Measurements from ENCODE around the gene PGC. TPM values are rescaled to one million over a fixed set of nuclear protein-coding genes. Genes with fewer than 3 reads are reported as not detected.
A peak's percentile ranks its signal among the peaks of the same experiment; 100 is the strongest.

Gene PGC
- total RNA-seq, 2 experiments from 2014 or later: not detected

- ATAC-seq (no peak), DNase-seq (no peak)
- Mint-ChIP-seq H3K9me3 (ENCODE audit: low read depth) (no peaks in the 10 kb centered on the region), H3K36me3 (ENCODE audit: low read depth) (no peaks in the 10 kb centered on the region), H3K27ac (no peak overlapping the region), H3K4me3 (no peak overlapping the region), H3K4me1 (no peaks in the 10 kb centered on the region), H3K27me3 (no peaks in the 10 kb centered on the region)
- intact Hi-C loops (cut with DNase I, micrococcal nuclease): no loop called here
- POLR2A ChIA-PET: no interaction called here
- CTCF ChIA-PET: no interaction called here
These were observed 3.6 kb downstream of the PGC start for GRCh38 chr6:41743406-41744235.

- no peak for ATAC-seq
- Mint-ChIP-seq H3K9me3 (ENCODE audit: low read depth) (no peaks in the 10 kb centered on the region), H3K27me3 (no peaks in the 10 kb centered on the region), H3K4me1 (no peaks in the 10 kb centered on the region), H3K27ac (no peak overlapping the region), H3K4me3 (no peak overlapping the region), H3K36me3 (ENCODE audit: low read depth) (no peaks in the 10 kb centered on the region)
- CTCF ChIA-PET: interaction anchor here (0.7 kb wide), 1 partner anchor 140 kb away, joined by 4 read pairs; no protein-coding TSS in a partner anchor
- no peak for DNase-seq
- POLR2A ChIA-PET: no interaction called here
- intact Hi-C loops (cut with DNase I, micrococcal nuclease): no loop called here
These were observed 5.3 kb downstream of the PGC start for GRCh38 chr6:41741625-41742490.

- POLR2A ChIA-PET: no interaction called here
- Mint-ChIP-seq H3K4me3 (no peak overlapping the region), H3K27ac (no peak overlapping the region), H3K9me3 (ENCODE audit: low read depth) (no peaks in the 10 kb centered on the region), H3K36me3 (ENCODE audit: low read depth) (no peaks in the 10 kb centered on the region), H3K4me1 (peaks cover 4% of the 10 kb centered on the region), H3K27me3 (no peaks in the 10 kb centered on the region)
- CTCF ChIA-PET: interaction anchor here (0.5 to 0.7 kb wide), 2 partner anchors 10 to 138 kb away, joined by 3 to 4 read pairs; no protein-coding TSS in a partner anchor
- ATAC-seq: no peak
- intact Hi-C loops (cut with DNase I, micrococcal nuclease): no loop called here
- DNase-seq: no peak
These were observed 6.6 kb downstream of the PGC start for GRCh38 chr6:41740366-41741162.

- DNase-seq (no peak), ATAC-seq (no peak)
- H3K27ac Mint-ChIP-seq: no peak overlapping the region
- no peak overlapping the region for H3K4me3 Mint-ChIP-seq
- intact Hi-C loops (cut with DNase I, micrococcal nuclease): no loop called here
- H3K27me3 Mint-ChIP-seq: no peaks in the 10 kb centered on the region
- H3K9me3 Mint-ChIP-seq (ENCODE audit: low read depth): no peaks in the 10 kb centered on the region
- H3K36me3 Mint-ChIP-seq (ENCODE audit: low read depth): no peaks in the 10 kb centered on the region
- peaks cover 4% of the 10 kb centered on the region for H3K4me1 Mint-ChIP-seq
- CTCF ChIA-PET: no interaction called here
- POLR2A ChIA-PET: no interaction called here
These were observed 8.2 kb downstream of the PGC start for GRCh38 chr6:41739041-41739440.

GRCh38 chr6:41737591-41738130 is 9.5 kb downstream of the PGC start:
- intact Hi-C loops (cut with DNase I, micrococcal nuclease): no loop called here

GRCh38 chr6:41736800-41737555 is 10.2 kb downstream of the PGC start:
- ChIA-PET CTCF (no interaction called here), POLR2A (no interaction called here)
- Mint-ChIP-seq H3K4me3 (no peak overlapping the region), H3K27me3 (no peaks in the 10 kb centered on the region), H3K36me3 (ENCODE audit: low read depth) (no peaks in the 10 kb centered on the region), H3K9me3 (ENCODE audit: low read depth) (no peaks in the 10 kb centered on the region), H3K4me1 (peaks cover 20% of the 10 kb centered on the region), H3K27ac (no peak overlapping the region)
- ATAC-seq (no peak), DNase-seq (no peak)
- intact Hi-C loops (cut with DNase I, micrococcal nuclease): no loop called here

More at GRCh38 chr6:41737591-41738130, 9.5 kb downstream of the PGC start:
- Mint-ChIP-seq H3K4me1 (peaks cover 16% of the 10 kb centered on the region), H3K27me3 (no peaks in the 10 kb centered on the region), H3K4me3 (no peak overlapping the region), H3K9me3 (ENCODE audit: low read depth) (no peaks in the 10 kb centered on the region), H3K36me3 (ENCODE audit: low read depth) (no peaks in the 10 kb centered on the region), H3K27ac (no peak overlapping the region)
- POLR2A ChIA-PET: interaction anchor here (0.6 kb wide), 1 partner anchor 9 kb away, joined by 4 read pairs; no protein-coding TSS in a partner anchor
- DNase-seq (no peak), ATAC-seq (no peak)
- CTCF ChIA-PET: no interaction called here

GRCh38 chr6:41736186-41736733 is 10.9 kb downstream of the PGC start:
- no peaks in the 10 kb centered on the region for H3K36me3 Mint-ChIP-seq (ENCODE audit: low read depth)
- no peak overlapping the region for H3K27ac Mint-ChIP-seq
- H3K27me3 Mint-ChIP-seq: no peaks in the 10 kb centered on the region
- no peak for ATAC-seq
- intact Hi-C loops (cut with DNase I, micrococcal nuclease): no loop called here
- ChIA-PET CTCF (interaction anchor here (1.0 kb wide), 1 partner anchor 51 kb away, joined by 3 read pairs; the partner anchor contains the start of gene TOMM6), POLR2A (no interaction called here)
- no peaks in the 10 kb centered on the region for H3K9me3 Mint-ChIP-seq (ENCODE audit: low read depth)
- no peak overlapping the region for H3K4me3 Mint-ChIP-seq
- peaks cover 23% of the 10 kb centered on the region for H3K4me1 Mint-ChIP-seq
- DNase-seq: no peak

GRCh38 chr6:41735427-41736185 is 11.6 kb downstream of the PGC start, which contains the start of gene TFEB:
TFEB (minus strand) TSS chr6:41735608; CDS start chr6:41691213, 44,395 bp downstream.
- ChIA-PET CTCF (interaction anchor here (0.5 to 3.1 kb wide), 3 partner anchors 41 to 52 kb away, joined by 3 to 19 read pairs (median 3); partner anchors contain the start of gene TOMM6), POLR2A (no interaction called here)
- DNase-seq (peak; percentile 97), ATAC-seq (peak; percentile 76)
- Mint-ChIP-seq H3K9me3 (ENCODE audit: low read depth) (no peaks in the 10 kb centered on the region), H3K27me3 (no peaks in the 10 kb centered on the region), H3K4me3 (peak within 1 kb of the TSS; percentile 74), H3K36me3 (ENCODE audit: low read depth) (no peaks in the 10 kb centered on the region), H3K27ac (peak within 1 kb of the TSS; percentile 42), H3K4me1 (peaks cover 30% of the 10 kb centered on the region)
- intact Hi-C loops (cut with DNase I, micrococcal nuclease): loop anchor here (1.0 to 2.0 kb wide), 9 partner anchors 29 to 828 kb away; partner anchors contain the start of genes TOMM6 (in 2 of the 2), BYSL (in 1 of the 2), FOXP4 (in 1 of the 2) and MED20 (in 1 of the 2)

- ChIA-PET POLR2A (interaction anchor here (0.8 to 1.3 kb wide), 2 partner anchors 19 to 52 kb away, joined by 4 read pairs; no protein-coding TSS in a partner anchor), CTCF (interaction anchor here (0.5 to 3.1 kb wide), 8 partner anchors 18 to 370 kb away, joined by 3 to 19 read pairs (median 4); partner anchors contain the start of gene TOMM6)
- peak; percentile 42 for ATAC-seq
- Mint-ChIP-seq H3K36me3 (ENCODE audit: low read depth) (no peaks in the 10 kb centered on the region), H3K4me3 (peak overlapping the region; percentile 74), H3K9me3 (ENCODE audit: low read depth) (no peaks in the 10 kb centered on the region), H3K27me3 (no peaks in the 10 kb centered on the region), H3K27ac (peak overlapping the region; percentile 42), H3K4me1 (peaks cover 33% of the 10 kb centered on the region)
- peak; percentile 76 for DNase-seq
- intact Hi-C loops (cut with DNase I, micrococcal nuclease): loop anchor here (1.0 to 2.0 kb wide), 10 partner anchors 29 to 828 kb away; partner anchors contain the start of genes TOMM6 (in 2 of the 2), BYSL (in 1 of the 2), FOXP4 (in 1 of the 2) and MED20 (in 1 of the 2)
These were observed 12.4 kb downstream of the PGC start for GRCh38 chr6:41734666-41735426.
